ENCODE data around the gene NELFB. TPM values are rescaled to one million over a fixed set of nuclear protein-coding genes. Genes with fewer than 3 reads are reported as not detected.

NELFB gene
- total RNA-seq, 1 experiment from 2014 or later = 95.0 TPM

DNA sequence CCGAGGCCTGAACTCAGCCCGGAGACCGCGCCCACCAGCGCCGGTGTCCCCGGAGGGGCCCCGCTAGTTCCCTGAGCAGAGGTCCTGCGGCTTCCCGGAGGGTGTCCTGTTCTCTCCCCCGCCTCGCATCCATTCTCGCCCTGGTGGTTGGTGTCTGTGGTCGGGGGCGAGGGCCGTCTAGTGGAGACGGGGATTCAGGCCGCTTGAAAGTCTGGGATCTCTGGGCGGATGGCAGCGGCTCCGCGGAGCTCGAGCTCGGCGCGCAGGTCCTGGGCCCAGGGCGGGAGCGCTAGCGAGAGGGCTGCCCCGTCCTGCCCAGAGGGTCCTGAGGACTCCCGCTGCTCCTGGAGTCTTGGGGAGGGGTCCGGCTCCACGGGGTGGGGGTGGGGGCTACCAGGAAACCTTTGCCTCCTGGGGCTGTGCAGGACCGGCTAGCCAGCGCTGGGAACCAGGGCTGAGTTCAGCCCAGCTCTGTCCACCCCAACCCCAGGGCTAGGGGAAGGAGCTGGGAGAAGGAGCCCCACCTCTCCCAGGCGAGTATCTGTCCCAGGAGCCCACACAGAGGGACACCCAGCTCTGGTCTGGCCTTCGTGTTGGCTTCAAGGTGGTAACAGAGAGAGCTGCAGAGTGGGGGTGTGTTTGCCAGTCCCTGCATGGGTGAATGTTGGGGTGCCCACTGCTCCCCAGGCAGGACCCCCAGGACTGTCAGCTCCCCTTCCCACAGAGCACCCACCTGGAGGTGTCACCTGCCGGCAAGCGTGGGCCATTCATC lies 26.4 kb downstream of the NELFB start (continued):
- TF ChIP-seq NR3C1 (CRISPR knock-in tag; conservative IDR thresholded peaks at IDR 0.05; ENCODE audit: low read depth) = no peak
- TF ChIP-seq, protein P1, sequence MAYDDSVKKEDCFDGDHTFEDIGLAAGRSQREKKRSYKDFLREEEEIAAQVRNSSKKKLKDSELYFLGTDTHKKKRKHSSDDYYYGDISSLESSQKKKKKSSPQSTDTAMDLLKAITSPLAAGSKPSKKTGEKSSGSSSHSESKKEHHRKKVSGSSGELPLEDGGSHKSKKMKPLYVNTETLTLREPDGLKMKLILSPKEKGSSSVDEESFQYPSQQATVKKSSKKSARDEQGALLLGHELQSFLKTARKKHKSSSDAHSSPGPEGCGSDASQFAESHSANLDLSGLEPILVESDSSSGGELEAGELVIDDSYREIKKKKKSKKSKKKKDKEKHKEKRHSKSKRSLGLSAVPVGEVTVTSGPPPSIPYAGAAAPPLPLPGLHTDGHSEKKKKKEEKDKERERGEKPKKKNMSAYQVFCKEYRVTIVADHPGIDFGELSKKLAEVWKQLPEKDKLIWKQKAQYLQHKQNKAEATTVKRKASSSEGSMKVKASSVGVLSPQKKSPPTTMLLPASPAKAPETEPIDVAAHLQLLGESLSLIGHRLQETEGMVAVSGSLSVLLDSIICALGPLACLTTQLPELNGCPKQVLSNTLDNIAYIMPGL (CRISPR knock-in tag; IDR thresholded peaks at IDR 0.05) = 0 out of 2 replicates have a peak, but pooled peaks have one; percentile 21
- TF ChIP-seq, protein P2, sequence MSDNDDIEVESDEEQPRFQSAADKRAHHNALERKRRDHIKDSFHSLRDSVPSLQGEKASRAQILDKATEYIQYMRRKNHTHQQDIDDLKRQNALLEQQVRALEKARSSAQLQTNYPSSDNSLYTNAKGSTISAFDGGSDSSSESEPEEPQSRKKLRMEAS (CRISPR knock-in tag; IDR thresholded peaks at IDR 0.05) = peak; percentile 58; the same call in 1 of the 2 replicates
- TF ChIP-seq, protein P3, sequence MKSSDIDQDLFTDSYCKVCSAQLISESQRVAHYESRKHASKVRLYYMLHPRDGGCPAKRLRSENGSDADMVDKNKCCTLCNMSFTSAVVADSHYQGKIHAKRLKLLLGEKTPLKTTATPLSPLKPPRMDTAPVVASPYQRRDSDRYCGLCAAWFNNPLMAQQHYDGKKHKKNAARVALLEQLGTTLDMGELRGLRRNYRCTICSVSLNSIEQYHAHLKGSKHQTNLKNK (CRISPR knock-in tag; IDR thresholded peaks at IDR 0.05) = no peak
- no peak for TF ChIP-seq ZNF416 (CRISPR knock-in tag; IDR thresholded peaks at IDR 0.05)
- TF ChIP-seq, protein P4, sequence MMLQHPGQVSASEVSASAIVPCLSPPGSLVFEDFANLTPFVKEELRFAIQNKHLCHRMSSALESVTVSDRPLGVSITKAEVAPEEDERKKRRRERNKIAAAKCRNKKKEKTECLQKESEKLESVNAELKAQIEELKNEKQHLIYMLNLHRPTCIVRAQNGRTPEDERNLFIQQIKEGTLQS (CRISPR knock-in tag; conservative IDR thresholded peaks at IDR 0.05) = no peak
- no peak for TF ChIP-seq ZNF219 (CRISPR knock-in tag; IDR thresholded peaks at IDR 0.05; ENCODE audit: borderline replicate concordance)
- TF ChIP-seq OVOL2 (CRISPR knock-in tag; IDR thresholded peaks at IDR 0.05; ENCODE audit: borderline replicate concordance) = no peak
- TF ChIP-seq RELA (CRISPR knock-in tag; IDR thresholded peaks at IDR 0.05; ENCODE audit: borderline replicate concordance) = no peak
- TF ChIP-seq NR2C2 (CRISPR knock-in tag; IDR thresholded peaks at IDR 0.05) = no peak
- TF ChIP-seq, protein P5, sequence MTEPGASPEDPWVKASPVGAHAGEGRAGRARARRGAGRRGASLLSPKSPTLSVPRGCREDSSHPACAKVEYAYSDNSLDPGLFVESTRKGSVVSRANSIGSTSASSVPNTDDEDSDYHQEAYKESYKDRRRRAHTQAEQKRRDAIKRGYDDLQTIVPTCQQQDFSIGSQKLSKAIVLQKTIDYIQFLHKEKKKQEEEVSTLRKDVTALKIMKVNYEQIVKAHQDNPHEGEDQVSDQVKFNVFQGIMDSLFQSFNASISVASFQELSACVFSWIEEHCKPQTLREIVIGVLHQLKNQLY (CRISPR knock-in tag; IDR thresholded peaks at IDR 0.05) = no peak
- TF ChIP-seq, protein P6, sequence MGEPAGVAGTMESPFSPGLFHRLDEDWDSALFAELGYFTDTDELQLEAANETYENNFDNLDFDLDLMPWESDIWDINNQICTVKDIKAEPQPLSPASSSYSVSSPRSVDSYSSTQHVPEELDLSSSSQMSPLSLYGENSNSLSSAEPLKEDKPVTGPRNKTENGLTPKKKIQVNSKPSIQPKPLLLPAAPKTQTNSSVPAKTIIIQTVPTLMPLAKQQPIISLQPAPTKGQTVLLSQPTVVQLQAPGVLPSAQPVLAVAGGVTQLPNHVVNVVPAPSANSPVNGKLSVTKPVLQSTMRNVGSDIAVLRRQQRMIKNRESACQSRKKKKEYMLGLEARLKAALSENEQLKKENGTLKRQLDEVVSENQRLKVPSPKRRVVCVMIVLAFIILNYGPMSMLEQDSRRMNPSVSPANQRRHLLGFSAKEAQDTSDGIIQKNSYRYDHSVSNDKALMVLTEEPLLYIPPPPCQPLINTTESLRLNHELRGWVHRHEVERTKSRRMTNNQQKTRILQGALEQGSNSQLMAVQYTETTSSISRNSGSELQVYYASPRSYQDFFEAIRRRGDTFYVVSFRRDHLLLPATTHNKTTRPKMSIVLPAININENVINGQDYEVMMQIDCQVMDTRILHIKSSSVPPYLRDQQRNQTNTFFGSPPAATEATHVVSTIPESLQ (CRISPR knock-in tag; IDR thresholded peaks at IDR 0.05) = no peak
- no peak for TF ChIP-seq TEAD1 (CRISPR knock-in tag; IDR thresholded peaks at IDR 0.05)
- no peak for TF ChIP-seq ETV6 (CRISPR knock-in tag; IDR thresholded peaks at IDR 0.05)
- no peak for TF ChIP-seq ZNF138 (CRISPR knock-in tag; conservative IDR thresholded peaks at IDR 0.05)

DNA sequence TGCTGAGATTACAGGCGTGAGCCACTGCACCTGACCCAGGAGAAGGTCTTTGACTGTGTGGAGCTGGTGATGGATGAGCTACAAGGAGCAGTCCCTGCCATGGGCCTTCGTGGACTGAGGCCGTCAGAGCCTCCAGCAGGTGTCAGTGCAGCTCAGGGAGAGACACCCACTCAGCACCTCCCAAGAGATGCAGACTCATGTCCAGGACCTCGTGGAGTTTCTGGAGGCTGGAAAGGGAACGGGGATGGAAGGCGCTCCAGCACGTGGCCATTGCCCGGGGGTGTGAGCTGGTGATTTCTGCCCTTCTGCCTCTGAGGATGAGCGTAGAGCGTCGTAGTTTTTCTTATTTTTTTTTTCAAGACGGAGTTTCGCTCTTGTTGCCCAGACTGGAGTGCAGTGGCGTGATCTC lies 31.9 kb downstream of the NELFB start:
- Mint-ChIP-seq H3K4me3 (no peak overlapping the region), H3K9me3 (peaks cover 3% of the 10 kb centered on the region), H3K4me1 (no peaks in the 10 kb centered on the region), H3K36me3 (peaks cover 3% of the 10 kb centered on the region), H3K27me3 (ENCODE audit: low read depth) (peaks cover 26% of the 10 kb centered on the region), H3K27ac (no peak overlapping the region)
- TF ChIP-seq CBFB (CRISPR knock-in tag; IDR thresholded peaks at IDR 0.05; ENCODE audit: low read depth) = no peak
- TF ChIP-seq MYBL2 (CRISPR knock-in tag; IDR thresholded peaks at IDR 0.05) = 0 out of 2 replicates have a peak, but pooled peaks have one; percentile 34
- TF ChIP-seq, protein P7, sequence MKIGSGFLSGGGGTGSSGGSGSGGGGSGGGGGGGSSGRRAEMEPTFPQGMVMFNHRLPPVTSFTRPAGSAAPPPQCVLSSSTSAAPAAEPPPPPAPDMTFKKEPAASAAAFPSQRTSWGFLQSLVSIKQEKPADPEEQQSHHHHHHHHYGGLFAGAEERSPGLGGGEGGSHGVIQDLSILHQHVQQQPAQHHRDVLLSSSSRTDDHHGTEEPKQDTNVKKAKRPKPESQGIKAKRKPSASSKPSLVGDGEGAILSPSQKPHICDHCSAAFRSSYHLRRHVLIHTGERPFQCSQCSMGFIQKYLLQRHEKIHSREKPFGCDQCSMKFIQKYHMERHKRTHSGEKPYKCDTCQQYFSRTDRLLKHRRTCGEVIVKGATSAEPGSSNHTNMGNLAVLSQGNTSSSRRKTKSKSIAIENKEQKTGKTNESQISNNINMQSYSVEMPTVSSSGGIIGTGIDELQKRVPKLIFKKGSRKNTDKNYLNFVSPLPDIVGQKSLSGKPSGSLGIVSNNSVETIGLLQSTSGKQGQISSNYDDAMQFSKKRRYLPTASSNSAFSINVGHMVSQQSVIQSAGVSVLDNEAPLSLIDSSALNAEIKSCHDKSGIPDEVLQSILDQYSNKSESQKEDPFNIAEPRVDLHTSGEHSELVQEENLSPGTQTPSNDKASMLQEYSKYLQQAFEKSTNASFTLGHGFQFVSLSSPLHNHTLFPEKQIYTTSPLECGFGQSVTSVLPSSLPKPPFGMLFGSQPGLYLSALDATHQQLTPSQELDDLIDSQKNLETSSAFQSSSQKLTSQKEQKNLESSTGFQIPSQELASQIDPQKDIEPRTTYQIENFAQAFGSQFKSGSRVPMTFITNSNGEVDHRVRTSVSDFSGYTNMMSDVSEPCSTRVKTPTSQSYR (CRISPR knock-in tag; IDR thresholded peaks at IDR 0.05) = no peak
- peak; percentile 46; the same call in 1 of the 2 replicates for TF ChIP-seq FOXP1 (CRISPR knock-in tag; IDR thresholded peaks at IDR 0.05; ENCODE audit: borderline replicate concordance)
- no peak for TF ChIP-seq RELA (CRISPR knock-in tag; IDR thresholded peaks at IDR 0.05; ENCODE audit: borderline replicate concordance)
- TF ChIP-seq ZNF317 (CRISPR knock-in tag; IDR thresholded peaks at IDR 0.05; ENCODE audit: borderline replicate concordance, low read depth) = peak; percentile 37; the same call in 1 of the 2 replicates
- TF ChIP-seq, protein P8, sequence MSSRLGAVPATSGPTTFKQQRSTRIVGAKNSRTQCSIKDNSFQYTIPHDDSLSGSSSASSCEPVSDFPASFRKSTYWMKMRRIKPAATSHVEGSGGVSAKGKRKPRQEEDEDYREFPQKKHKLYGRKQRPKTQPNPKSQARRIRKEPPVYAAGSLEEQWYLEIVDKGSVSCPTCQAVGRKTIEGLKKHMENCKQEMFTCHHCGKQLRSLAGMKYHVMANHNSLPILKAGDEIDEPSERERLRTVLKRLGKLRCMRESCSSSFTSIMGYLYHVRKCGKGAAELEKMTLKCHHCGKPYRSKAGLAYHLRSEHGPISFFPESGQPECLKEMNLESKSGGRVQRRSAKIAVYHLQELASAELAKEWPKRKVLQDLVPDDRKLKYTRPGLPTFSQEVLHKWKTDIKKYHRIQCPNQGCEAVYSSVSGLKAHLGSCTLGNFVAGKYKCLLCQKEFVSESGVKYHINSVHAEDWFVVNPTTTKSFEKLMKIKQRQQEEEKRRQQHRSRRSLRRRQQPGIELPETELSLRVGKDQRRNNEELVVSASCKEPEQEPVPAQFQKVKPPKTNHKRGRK (CRISPR knock-in tag; IDR thresholded peaks at IDR 0.05; ENCODE audit: borderline replicate concordance) = no peak
- TF ChIP-seq, protein P2 (CRISPR knock-in tag; IDR thresholded peaks at IDR 0.05) = peak; percentile 62; the same call in 1 of the 2 replicates
- ATAC-seq (peak; percentile 99), DNase-seq (ENCODE audit: low spot score) (peak; percentile 75)
- POLR2A ChIA-PET = interaction anchor here (0.7 kb wide), 2 partner anchors 42 to 121 kb away, joined by 4 read pairs; no protein-coding TSS in a partner anchor
- CTCF ChIA-PET = interaction anchor here (0.6 to 1.9 kb wide), 50 partner anchors 8 to 265 kb away, joined by 3 to 60 read pairs (median 5); partner anchors contain the start of genes ENTPD8, EXD3, MRPL41 and NOXA1

Measured in WTC11 (cell line).